ENCODE data around the gene TFAP2C. TPM values are rescaled to one million over a fixed set of nuclear protein-coding genes. Genes with fewer than 3 reads are reported as not detected.

Gene TFAP2C
- total RNA-seq, 4 donors from 2014 or later, result 1.1 to 1.5 (median 1.3) TPM

- no peak for TF ChIP-seq CTCF (IDR thresholded peaks at IDR 0.05; ENCODE audit: low read depth)
Measured at GRCh38 chr20:56616716-56617115, 12.4 kb upstream of the TFAP2C start.

GRCh38 chr20:56617489-56617888 is 11.6 kb upstream of the TFAP2C start:
- TF ChIP-seq CTCF (IDR thresholded peaks at IDR 0.05; ENCODE audit: low read depth), result no peak

- no peak for TF ChIP-seq CTCF (IDR thresholded peaks at IDR 0.05; ENCODE audit: low read depth)
Measured at GRCh38 chr20:56621730-56622129, 7.4 kb upstream of the TFAP2C start.

- no peak for TF ChIP-seq CTCF (IDR thresholded peaks at IDR 0.05; ENCODE audit: low read depth)
Measured at GRCh38 chr20:56624786-56625681, 4.1 kb upstream of the TFAP2C start.

GRCh38 chr20:56625837-56626236 is 3.3 kb upstream of the TFAP2C start:
- no peak for TF ChIP-seq CTCF (IDR thresholded peaks at IDR 0.05; ENCODE audit: low read depth)

GRCh38 chr20:56626367-56627121 is 2.6 kb upstream of the TFAP2C start:
- no peak for TF ChIP-seq CTCF (IDR thresholded peaks at IDR 0.05; ENCODE audit: low read depth)
